Glomerular endothelial cell (primary cell): ENCODE results near the gene TAS2R19. TPM values are rescaled to one million over a fixed set of nuclear protein-coding genes. Genes with fewer than 3 reads are reported as not detected.

Experiments
- DNase-seq: peaks from one replicate; pipeline ENCODE4 v3.0.0-alpha.2; 2011; ENCODE audit warnings: low read depth, low spot score; ENCODE audit errors: extremely low read depth
- total RNA-seq: library from RNA; depleted of rRNA; stranded (reverse); fragments of >200 nt; gene quantifications from 2 replicates; pipeline ENCODE4 v1.2.3, GENCODE V29; 2015

Gene TAS2R19
- total RNA-seq, 1 donor from 2014 or later: 6.9 TPM

DNA sequence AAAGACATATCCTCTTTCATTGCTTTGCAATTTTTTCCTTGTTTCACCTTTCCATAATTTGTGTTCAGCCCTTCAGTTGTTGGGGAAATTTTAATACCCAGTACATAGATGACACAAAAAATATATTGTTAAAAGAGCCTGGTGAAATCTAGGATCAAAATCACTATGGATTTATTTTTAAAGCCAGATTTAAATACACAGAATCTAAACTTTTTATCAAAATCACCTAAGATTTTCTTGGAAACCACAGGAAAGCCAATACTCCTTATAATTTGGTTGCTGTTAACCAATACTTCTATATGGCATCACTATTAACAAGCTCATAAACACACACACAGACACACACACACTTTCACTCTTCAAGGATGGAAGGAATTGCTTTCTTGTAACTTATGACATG, 24.2 kb downstream of the TAS2R19 start, which contains the start of gene TAS2R20:
Gene TAS2R20 (minus strand): TSS at position 101 of the 400 bp plus-strand sequence. CDS start 429 bp downstream, outside the sequence.
- DNase-seq: no peak

DNA sequence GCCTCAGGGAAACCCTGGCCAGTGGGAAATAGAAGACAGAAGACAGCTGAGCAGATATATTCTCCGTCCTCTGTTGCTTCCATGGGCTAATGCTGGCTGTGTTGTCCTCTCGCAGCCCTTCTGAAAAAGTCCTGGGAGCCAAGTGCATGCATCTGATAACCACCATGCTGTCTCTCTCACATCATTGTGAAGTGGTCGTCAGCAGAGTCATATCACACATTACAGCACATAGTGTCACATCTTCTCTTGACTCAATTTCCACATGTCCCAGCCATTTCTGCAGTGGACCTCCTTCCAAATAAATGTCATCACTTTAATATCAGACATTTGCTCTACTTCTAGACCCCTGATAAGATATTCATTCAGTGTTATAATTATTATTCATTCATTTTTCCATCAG, 28.1 kb downstream of the TAS2R19 start:
- no peak for DNase-seq

DNA sequence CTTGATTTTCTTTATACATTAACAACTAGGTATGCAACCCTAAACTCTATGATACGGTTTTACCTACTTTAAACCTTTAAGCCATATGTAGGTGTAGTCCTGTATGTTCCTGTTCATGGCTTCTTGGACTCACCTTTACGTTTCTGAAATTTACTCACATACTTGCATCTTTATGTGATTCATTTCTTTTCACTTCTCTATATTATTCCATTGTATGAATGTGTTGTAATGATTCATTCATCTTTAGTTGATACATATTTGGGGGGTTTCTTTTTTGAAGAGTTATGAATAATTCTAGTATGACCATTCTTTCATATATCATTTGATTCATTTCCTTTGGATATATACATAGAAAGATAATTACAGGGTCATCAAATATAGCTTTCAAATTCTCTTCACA, 33.3 kb downstream of the TAS2R19 start:
- no peak for DNase-seq

DNA sequence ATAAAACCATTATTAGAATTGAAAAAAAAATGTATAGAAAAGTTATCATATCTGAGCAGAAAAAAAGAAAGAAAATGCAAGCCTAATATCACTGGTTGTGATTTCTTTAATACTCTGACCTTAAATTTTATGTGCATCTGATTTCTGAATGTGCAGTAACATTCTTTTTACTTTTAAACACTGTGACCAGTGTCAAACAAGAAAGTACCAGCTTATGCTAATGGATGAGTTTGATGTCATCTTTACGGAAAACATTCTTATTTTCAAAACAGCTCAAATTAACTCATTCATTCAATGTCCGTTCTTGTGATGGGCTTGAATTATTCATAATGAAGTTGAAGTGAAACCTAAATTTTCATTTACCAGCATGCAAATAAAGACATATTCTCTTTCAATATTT, 35.6 kb downstream of the TAS2R19 start, which contains the start of gene TAS2R50:
Gene TAS2R50 (minus strand): TSS at position 101 of the 400 bp plus-strand sequence. CDS start 52 bp downstream, at position 49.
- DNase-seq: no peak

DNA sequence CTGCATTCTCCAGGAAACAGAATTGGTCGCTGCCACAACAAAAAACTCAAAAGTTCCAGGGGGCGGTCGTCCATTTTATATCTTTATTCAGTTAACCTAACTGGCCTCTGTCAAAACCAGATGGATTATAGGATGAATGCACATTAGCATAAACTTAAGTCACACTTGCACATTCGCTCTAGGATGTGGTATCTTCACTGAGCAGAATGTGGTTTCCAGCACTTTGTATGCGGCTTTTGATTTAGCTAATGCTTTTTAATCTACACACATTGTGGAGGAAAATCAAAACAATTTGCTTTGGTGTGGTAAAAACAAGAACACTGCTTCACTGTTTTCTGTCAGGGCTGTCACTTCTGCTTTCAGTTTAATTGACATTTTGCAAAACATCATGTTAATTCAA, 40.2 kb downstream of the TAS2R19 start:
- DNase-seq: no peak

DNA sequence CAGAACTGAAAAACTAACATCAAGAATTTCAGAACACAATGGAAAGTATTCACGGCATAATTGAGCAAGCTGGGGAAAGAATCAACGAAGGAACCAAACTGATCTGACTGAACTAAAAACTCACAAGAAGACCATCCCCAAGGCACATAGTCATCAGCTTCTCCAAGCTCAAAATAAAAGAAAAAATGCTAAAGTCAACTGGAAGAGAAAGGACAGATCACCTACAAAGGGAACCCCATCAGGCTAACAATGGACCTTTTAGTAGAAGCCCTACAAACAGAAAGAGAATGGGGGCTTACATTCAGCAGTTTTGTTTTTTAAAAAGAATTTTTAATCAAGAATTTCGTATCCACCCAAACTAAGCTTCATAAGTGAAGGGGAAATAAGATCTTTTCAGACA, 47.5 kb downstream of the TAS2R19 start:
- DNase-seq: no peak

Other genes with a start within 250 kb of the TAS2R19 start
- 0.18 TPM in 1 of 2 replicates, not detected in the other for gene TAS2R7, start 220.0 kb downstream of the TAS2R19 start, total RNA-seq
- not detected in 2 replicates for gene TAS2R8, start 215.3 kb downstream of the TAS2R19 start, total RNA-seq
- 0.18 TPM in 1 of 2 replicates, not detected in the other for gene TAS2R9, start 212.5 kb downstream of the TAS2R19 start, total RNA-seq
- 0.15 and 1.1 TPM in 2 replicates for gene TAS2R10, start 196.3 kb downstream of the TAS2R19 start, total RNA-seq
- gene PRR4, start 173.1 kb downstream of the TAS2R19 start, total RNA-seq: 5.0 TPM in 1 of 2 replicates, not detected in the other
- gene PRH1, start 138.4 kb downstream of the TAS2R19 start, total RNA-seq: 2.1 and 25.2 TPM in 2 replicates
- gene TAS2R13, start 113.1 kb downstream of the TAS2R19 start, total RNA-seq: 2.7 TPM in 1 of 2 replicates, not detected in the other
- gene PRH2, start 93.4 kb downstream of the TAS2R19 start, total RNA-seq: not detected in 2 replicates
- gene TAS2R14, start 83.4 kb downstream of the TAS2R19 start, total RNA-seq: 1.6 and 5.5 TPM in 2 replicates
- 0.15 and 2.0 TPM in 2 replicates for gene TAS2R50, start 35.7 kb downstream of the TAS2R19 start, total RNA-seq
- 0.34 and 1.8 TPM in 2 replicates for gene TAS2R20, start 24.3 kb downstream of the TAS2R19 start, total RNA-seq
- 0.44 and 2.9 TPM in 2 replicates for gene TAS2R31, start 8.8 kb upstream of the TAS2R19 start, total RNA-seq
- gene TAS2R46, start 39.7 kb upstream of the TAS2R19 start, total RNA-seq: 1.6 TPM in 1 of 2 replicates, not detected in the other
- gene TAS2R43, start 69.7 kb upstream of the TAS2R19 start, total RNA-seq: 1.3 TPM in 1 of 2 replicates, not detected in the other
- 0.73 and 3.5 TPM in 2 replicates for gene TAS2R30, start 112.0 kb upstream of the TAS2R19 start, total RNA-seq
- 5.8 and 9.7 TPM in 2 replicates for gene SMIM10L1, start 148.6 kb upstream of the TAS2R19 start, total RNA-seq
- gene TAS2R42, start 164.3 kb upstream of the TAS2R19 start, total RNA-seq: not detected in 2 replicates
- not detected in 2 replicates for gene PRB3, start 247.1 kb upstream of the TAS2R19 start, total RNA-seq